CD4-positive, alpha-beta T cell (primary cell): Measurements from ENCODE around the gene HMCN1. TPM values are rescaled to one million over a fixed set of nuclear protein-coding genes. Genes with fewer than 3 reads are reported as not detected.

ENCODE experiments used
- ATAC-seq: fragments of 200-7000 bp; cut with Tn5 transposase; one replicate; pipeline ENCODE4 v1.10.0; 2022; ENCODE audit warnings: mild to moderate bottlenecking; ENCODE audit not compliant: poor library complexity
- CTCF ChIA-PET: fragments of 350-600 bp; sonication (Branson Sonifier 250); formaldehyde crosslinking; loops from one replicate; lab custom pipeline; 2021; ENCODE audit warnings: antibody characterized with exemption, inconsistent platforms; lab: Charles Lee
- POLR2A ChIA-PET: fragments of 350-600 bp; sonication (Branson Sonifier 250); formaldehyde crosslinking; loops from one replicate; lab custom pipeline; 2021; ENCODE audit warnings: antibody characterized with exemption, inconsistent platforms; lab: Charles Lee
- DNase-seq, 14 experiments: peaks; one replicate each; pipeline ENCODE4 v3.0.0-alpha.2; 2013 to 2020; ENCODE audit warnings: mixed read lengths in 2 of 14
- H3K27ac ChIP-seq, 2 donors: one replicate each; pipeline versions ENCODE4 v1.5.1 to v1.7.0; 2013; ENCODE audit warnings: low read length in 2 of 2, low read depth in 1 of 2, mild to moderate bottlenecking in 1 of 2
- H3K27me3 ChIP-seq, 2 experiments: 1 replicate in 1 of 2; 2 replicates in 1 of 2; pipeline versions ENCODE4 v1.6.1 to v1.7.0; 2013; ENCODE audit warnings: low read length in 2 of 2, control low read depth in 1 of 2, mild to moderate bottlenecking in 1 of 2, moderate library complexity in 1 of 2; ENCODE audit not compliant: insufficient read depth in 2 of 2, control insufficient read depth in 1 of 2
- H3K36me3 ChIP-seq: one replicate; pipeline ENCODE4 v1.6.1; 2013; ENCODE audit warnings: low read length, control low read depth; ENCODE audit not compliant: insufficient read depth
- H3K4me1 ChIP-seq: one replicate; pipeline ENCODE4 v1.6.1; 2013; ENCODE audit warnings: low read length, control low read depth; ENCODE audit not compliant: insufficient read depth
- H3K4me3 ChIP-seq: one replicate; pipeline ENCODE4 v1.5.1; 2013; ENCODE audit warnings: mild to moderate bottlenecking, low read length, moderate library complexity
- H3K9me3 ChIP-seq, 2 experiments: 1 replicate in 1 of 2; 2 replicates in 1 of 2; pipeline versions ENCODE4 v1.6.1 to v1.7.0; 2013; ENCODE audit warnings: low read length in 2 of 2, mild to moderate bottlenecking in 2 of 2, control low read depth in 1 of 2, moderate library complexity in 1 of 2; ENCODE audit not compliant: control insufficient read depth in 1 of 2, insufficient read depth in 1 of 2
- H3K27ac Mint-ChIP-seq: one replicate; pipeline ENCODE4 v1.8.0; 2020; ENCODE audit warnings: mixed read lengths
- H3K27me3 Mint-ChIP-seq: one replicate; pipeline ENCODE4 v1.8.0; 2021; ENCODE audit warnings: mixed read lengths
- H3K36me3 Mint-ChIP-seq: one replicate; pipeline ENCODE4 v1.8.0; 2021; ENCODE audit warnings: low read depth, mixed read lengths
- H3K4me1 Mint-ChIP-seq: one replicate; pipeline ENCODE4 v1.8.0; 2021; ENCODE audit warnings: low read depth, mixed read lengths
- H3K4me3 Mint-ChIP-seq: one replicate; pipeline ENCODE4 v1.8.0; 2020; ENCODE audit warnings: mild to moderate bottlenecking, mixed read lengths
- H3K9me3 Mint-ChIP-seq: one replicate; pipeline ENCODE4 v1.8.0; 2020; ENCODE audit warnings: mixed read lengths
- intact Hi-C, 2 experiments: fragments of 100-400 bp; cut with DNase I in 1 of 2; cut with micrococcal nuclease in 1 of 2; formaldehyde crosslinking; loops; one replicate each; pipeline versions ENCODE4 v1.15.1 to v1.9.0; 2023 to 2025; cut with DNase I, micrococcal nuclease
- total RNA-seq, 174 experiments: library from RNA in 2 of 174; stranded (reverse) in 2 of 174; gene quantifications; one replicate each; pipeline ENCODE4 v1.2.3 and lab custom pipeline; 2021 to 2026
- TF ChIP-seq, protein P1 (sequence below): fragments of 200-600 bp; IDR thresholded peaks from one replicate; pipeline ENCODE4 v1.8.0; 2022; ENCODE audit warnings: antibody characterized with exemption, mild to moderate bottlenecking

The HMCN1 gene
- total RNA-seq, 2 experiments from 2014 or later = 0.14 TPM

DNA sequence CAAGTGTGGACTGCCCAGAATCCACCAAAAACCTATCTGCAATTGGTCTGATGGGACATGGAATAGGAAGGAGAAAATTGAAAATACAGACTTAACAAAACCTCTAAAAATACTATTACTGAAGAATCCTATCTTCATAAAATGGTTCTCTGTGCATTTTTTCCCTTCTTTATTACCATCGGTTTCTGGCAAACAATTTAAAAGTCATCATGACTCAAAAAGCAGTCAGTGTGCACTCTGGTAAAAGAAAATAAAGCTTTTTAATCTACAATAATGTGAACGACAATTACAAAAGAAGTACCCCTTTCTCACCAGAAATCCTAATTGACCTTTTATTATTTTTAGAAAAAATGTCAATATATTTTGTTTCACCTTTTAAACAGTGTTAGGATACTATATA lies 454.5 kb downstream of the HMCN1 start:
- Histone ChIP-seq H3K9me3 (no peaks in the 10 kb centered on the region), H3K4me1 (no peaks in the 10 kb centered on the region), H3K27me3 (no peaks in the 10 kb centered on the region), H3K27ac (no peak overlapping the region), H3K4me3 (no peak overlapping the region), H3K36me3 (no peaks in the 10 kb centered on the region)
- H3K4me3 Mint-ChIP-seq = no peak overlapping the region
- TF ChIP-seq, protein P1, sequence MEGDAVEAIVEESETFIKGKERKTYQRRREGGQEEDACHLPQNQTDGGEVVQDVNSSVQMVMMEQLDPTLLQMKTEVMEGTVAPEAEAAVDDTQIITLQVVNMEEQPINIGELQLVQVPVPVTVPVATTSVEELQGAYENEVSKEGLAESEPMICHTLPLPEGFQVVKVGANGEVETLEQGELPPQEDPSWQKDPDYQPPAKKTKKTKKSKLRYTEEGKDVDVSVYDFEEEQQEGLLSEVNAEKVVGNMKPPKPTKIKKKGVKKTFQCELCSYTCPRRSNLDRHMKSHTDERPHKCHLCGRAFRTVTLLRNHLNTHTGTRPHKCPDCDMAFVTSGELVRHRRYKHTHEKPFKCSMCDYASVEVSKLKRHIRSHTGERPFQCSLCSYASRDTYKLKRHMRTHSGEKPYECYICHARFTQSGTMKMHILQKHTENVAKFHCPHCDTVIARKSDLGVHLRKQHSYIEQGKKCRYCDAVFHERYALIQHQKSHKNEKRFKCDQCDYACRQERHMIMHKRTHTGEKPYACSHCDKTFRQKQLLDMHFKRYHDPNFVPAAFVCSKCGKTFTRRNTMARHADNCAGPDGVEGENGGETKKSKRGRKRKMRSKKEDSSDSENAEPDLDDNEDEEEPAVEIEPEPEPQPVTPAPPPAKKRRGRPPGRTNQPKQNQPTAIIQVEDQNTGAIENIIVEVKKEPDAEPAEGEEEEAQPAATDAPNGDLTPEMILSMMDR = no peak
- no peaks in the 10 kb centered on the region for H3K9me3 Mint-ChIP-seq
- ChIA-PET CTCF (no interaction called here), POLR2A (no interaction called here)
- peaks cover 5% of the 10 kb centered on the region for H3K4me1 Mint-ChIP-seq
- H3K27me3 Mint-ChIP-seq = peaks cover 42% of the 10 kb centered on the region
- intact Hi-C loops = no loop called here
- no peak for ATAC-seq
- no peak for DNase-seq
- H3K27ac Mint-ChIP-seq = no peak overlapping the region
- no peaks in the 10 kb centered on the region for H3K36me3 Mint-ChIP-seq

DNA sequence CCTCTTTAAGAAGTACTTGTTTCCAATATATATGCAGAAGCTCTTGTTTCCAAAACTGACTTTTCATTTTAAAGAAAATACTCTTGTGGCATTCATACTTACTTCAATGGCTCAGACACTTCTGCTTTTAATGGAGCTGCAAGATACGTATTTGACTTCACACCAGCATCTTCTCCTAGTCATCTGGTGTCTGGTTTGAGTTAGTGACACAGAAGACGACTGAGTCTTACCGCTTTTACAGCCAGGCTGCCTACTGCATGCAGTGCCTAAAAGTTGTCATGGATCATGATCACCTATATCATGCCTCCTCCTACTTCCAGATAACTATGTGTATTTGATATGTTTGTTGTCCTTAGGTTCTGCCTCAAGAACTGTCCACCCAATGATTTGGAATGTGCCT lies 455.0 kb downstream of the HMCN1 start:
- Histone ChIP-seq H3K27ac (no peak overlapping the region), H3K9me3 (no peaks in the 10 kb centered on the region), H3K4me3 (no peak overlapping the region), H3K36me3 (no peaks in the 10 kb centered on the region), H3K27me3 (no peaks in the 10 kb centered on the region), H3K4me1 (no peaks in the 10 kb centered on the region)
- no peak overlapping the region for H3K4me3 Mint-ChIP-seq
- no peaks in the 10 kb centered on the region for H3K36me3 Mint-ChIP-seq
- intact Hi-C loops = no loop called here
- POLR2A ChIA-PET = no interaction called here
- no peaks in the 10 kb centered on the region for H3K9me3 Mint-ChIP-seq
- H3K4me1 Mint-ChIP-seq = peaks cover 2% of the 10 kb centered on the region
- CTCF ChIA-PET = no interaction called here
- H3K27ac Mint-ChIP-seq = no peak overlapping the region
- DNase-seq (no peak), ATAC-seq (no peak)
- peaks cover 46% of the 10 kb centered on the region for H3K27me3 Mint-ChIP-seq
- TF ChIP-seq, protein P1 = no peak

DNA sequence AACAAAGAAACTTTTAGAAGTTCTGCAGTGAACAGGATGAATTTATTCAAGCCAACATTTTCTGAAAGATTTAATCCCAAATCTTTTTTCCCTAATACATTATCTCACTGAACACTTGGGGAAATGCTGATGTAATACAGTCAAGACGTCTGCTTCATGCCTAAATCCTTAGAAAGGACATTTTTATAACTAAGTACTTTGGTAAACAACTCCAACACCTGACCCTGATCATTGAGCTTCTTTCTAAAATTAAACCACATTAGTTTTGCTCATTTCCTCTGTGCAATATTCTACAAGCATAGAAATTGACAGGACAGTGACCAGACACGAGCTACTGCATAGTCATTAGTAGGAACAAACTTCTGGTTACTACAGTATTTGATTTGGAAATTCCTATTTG lies 457.3 kb downstream of the HMCN1 start:
- no peaks in the 10 kb centered on the region for H3K36me3 Mint-ChIP-seq
- H3K27me3 Mint-ChIP-seq = peaks cover 54% of the 10 kb centered on the region
- no peaks in the 10 kb centered on the region for H3K4me1 ChIP-seq
- no peaks in the 10 kb centered on the region for H3K9me3 ChIP-seq
- CTCF ChIA-PET = no interaction called here
- no peak overlapping the region for H3K27ac Mint-ChIP-seq
- H3K4me3 ChIP-seq = no peak overlapping the region
- H3K4me3 Mint-ChIP-seq = no peak overlapping the region
- ATAC-seq (no peak), DNase-seq (no peak)
- peaks cover 0 to 5% of the 10 kb centered on the region in 2 experiments for H3K27me3 ChIP-seq
- POLR2A ChIA-PET = no interaction called here
- H3K4me1 Mint-ChIP-seq = no peaks in the 10 kb centered on the region
- intact Hi-C loops = no loop called here
- H3K9me3 Mint-ChIP-seq = no peaks in the 10 kb centered on the region
- no peak overlapping the region for H3K27ac ChIP-seq
- H3K36me3 ChIP-seq = no peaks in the 10 kb centered on the region
- TF ChIP-seq, protein P1 = no peak
